Ovary (tissue), 9 donors: Measurements from ENCODE around the gene CDC26. TPM values are rescaled to one million over a fixed set of nuclear protein-coding genes. Genes with fewer than 3 reads are reported as not detected.
"Not testable (repeated sequence)": the region's sequence is repeated elsewhere in the genome, so short reads cannot be mapped to it uniquely, and the experiment has no call there.

Experiments used
- DNase-seq, 5 donors: peaks; one replicate each; pipeline ENCODE4 v3.0.0-alpha.2; 2019 to 2020
- H3K27ac ChIP-seq, 2 donors: fragments of 200-600 bp; one replicate each; pipeline versions ENCODE4 v1.5.1 to v1.8.0; 2019 to 2022
- H3K27me3 ChIP-seq: fragments of 200-600 bp; one replicate; pipeline ENCODE4 v1.8.0; 2022
- H3K36me3 ChIP-seq: fragments of 200-600 bp; sonication (generic); one replicate; pipeline ENCODE4 v1.5.1; 2019
- H3K4me1 ChIP-seq: one replicate; pipeline ENCODE4 v1.8.1; 2013; ENCODE audit warnings: mild to moderate bottlenecking, moderate library complexity; ENCODE audit not compliant: insufficient read depth
- H3K4me3 ChIP-seq: fragments of 200-600 bp; sonication (generic); one replicate; pipeline ENCODE4 v1.5.1; 2017
- H3K9me3 ChIP-seq, 2 donors: fragments of 200-600 bp in 1 of 2; sonication (generic) in 1 of 2; one replicate each; pipeline versions ENCODE4 v1.5.1 to v1.8.1; 2013 to 2019; ENCODE audit warnings: mild to moderate bottlenecking in 1 of 2, moderate library complexity in 1 of 2
- CTCF ChIP-seq, 3 donors: fragments of 450-650 bp in 2 of 3; fragments of 200-600 bp in 1 of 3; IDR thresholded peaks; one replicate each; pipeline versions ENCODE4 v1.5.1 to v1.8.0; 2016 to 2022; ENCODE audit warnings: antibody characterized with exemption in 3 of 3, mild to moderate bottlenecking in 1 of 3
- EP300 ChIP-seq: sonication (generic); formaldehyde crosslinking; IDR thresholded peaks from one replicate; pipeline ENCODE4 v1.6.1; 2017; ENCODE audit warnings: antibody characterized with exemption
- POLR2A ChIP-seq: fragments of 450-650 bp; IDR thresholded peaks from one replicate; pipeline ENCODE4 v1.6.1; 2017; ENCODE audit warnings: antibody characterized with exemption, mild to moderate bottlenecking, moderate library complexity
- WGBS, 3 donors: extraction: QIAGEN DNeasy Blood & Tissue Kit in 1 of 3; methylation state at CpG; one replicate each; pipeline versions ENCODE4 v1.1.5 to v1.1.7; 2013 to 2017; 5-methylcytosine and 5-hydroxymethylcytosine counted together
- intact Hi-C, 4 donors: fragments of 100-400 bp; cut with DNase I; formaldehyde crosslinking; loops; one replicate each; pipeline versions ENCODE4 v1.11.0 to v1.15.1; 2022 to 2023
- polyA plus RNA-seq, 2 donors: library from polyadenylated mRNA; stranded (reverse); fragments of 200-250 nt in 1 of 2; fragments of 350-450 nt in 1 of 2; fragmentation: Illumina TruSeq in 1 of 2; extraction: RNeasy Lipid Tissue Mini Kit (QIAGEN cat#74804) in 1 of 2; gene quantifications; one replicate each; pipeline ENCODE4 v1.2.3, GENCODE V29; 2013 to 2014
- total RNA-seq, 7 donors: library from RNA; depleted of rRNA in 2 of 7; stranded (reverse); fragments of >200 nt in 2 of 7; fragmentation: NEBNext Ultra II Directional in 3 of 7; extraction: Animal tissue kit (Norgen Biotek cat#: 25700) in 3 of 7; gene quantifications; one replicate each; pipeline versions ENCODE4 v1.1.0 to v1.2.4, GENCODE V29; 2016 to 2023
- donor health status: DM: no; HTN: no; CAD: no; lungs with moderate emphysema.
- donor health status: DM: no; HTN: no; CAD: no.
- donor health status: Bipolar disorder and iron deficiency.
- donor health status: DM: yes; HTN: yes; CAD: no.
- donor health status: DM: no; HTN: no; CAD: no.
- donor health status: DM: yes; HTN: yes; CAD: no.

The CDC26 gene
- total and polyA plus RNA-seq, 9 donors, result 24.2 to 57.3 (median 27.7) TPM

- Histone ChIP-seq H3K27ac (no peak overlapping the region), H3K27me3 (no peaks in the 10 kb centered on the region), H3K4me1 (no peaks in the 10 kb centered on the region), H3K36me3 (no peaks in the 10 kb centered on the region), H3K4me3 (no peak overlapping the region), H3K9me3 (no peaks in the 10 kb centered on the region)
- DNase-seq, result no peak
- TF ChIP-seq EP300, result no peak
- TF ChIP-seq CTCF (IDR thresholded peaks at IDR 0.05), result no peak
- no peak for TF ChIP-seq POLR2A
- WGBS, 3 donors, result 90 to 100% (median 94%) methylated on average over 1 of the region's 1 CpG
- intact Hi-C loops, result no loop called here
Observed at GRCh38 chr9:113254991-113255390, 20.4 kb downstream of the CDC26 start.

- intact Hi-C loops, result no loop called here
Observed at GRCh38 chr9:113250807-113251206, 24.6 kb downstream of the CDC26 start.

GRCh38 chr9:113249661-113250060 lies 25.7 kb downstream of the CDC26 start:
- intact Hi-C loops, H3K9me3 ChIP-seq, H3K4me3 ChIP-seq, DNase-seq, H3K36me3 ChIP-seq, H3K27me3 ChIP-seq, H3K4me1 ChIP-seq, H3K27ac ChIP-seq: not testable (repeated sequence)
- 99 to 100% (median 100%) methylated on average over 2 of the region's 2 CpGs for WGBS, 3 donors

More at GRCh38 chr9:113250807-113251206, 24.6 kb downstream of the CDC26 start:
- H3K27me3 ChIP-seq, result no peaks in the 10 kb centered on the region
- 84 to 97% (median 91%) methylated on average over 2 of the region's 2 CpGs for WGBS, 3 donors
- TF ChIP-seq POLR2A (no peak), CTCF (IDR thresholded peaks at IDR 0.05) (no peak), EP300 (no peak)
- no peaks in the 10 kb centered on the region for H3K4me1 ChIP-seq
- H3K9me3 ChIP-seq, result no peaks in the 10 kb centered on the region
- no peaks in the 10 kb centered on the region for H3K36me3 ChIP-seq
- no peak overlapping the region for H3K4me3 ChIP-seq
- DNase-seq, result no peak
- no peak overlapping the region for H3K27ac ChIP-seq

- intact Hi-C loops, result no loop called here
- TF ChIP-seq POLR2A, result no peak
- no peak for TF ChIP-seq CTCF (IDR thresholded peaks at IDR 0.05)
- TF ChIP-seq EP300, result no peak
- H3K27me3 ChIP-seq, result no peaks in the 10 kb centered on the region
- no peak for DNase-seq
- H3K9me3 ChIP-seq, result no peaks in the 10 kb centered on the region
- no peak overlapping the region for H3K4me3 ChIP-seq
- H3K4me1 ChIP-seq, result no peaks in the 10 kb centered on the region
- no peaks in the 10 kb centered on the region for H3K36me3 ChIP-seq
- H3K27ac ChIP-seq, result no peak overlapping the region
Observed at GRCh38 chr9:113247640-113248039, 27.7 kb downstream of the CDC26 start.

- H3K9me3 ChIP-seq, result no peaks in the 10 kb centered on the region
- no peak for DNase-seq
- no peak overlapping the region for H3K4me3 ChIP-seq
- H3K27ac ChIP-seq, result no peak overlapping the region
- no peaks in the 10 kb centered on the region for H3K27me3 ChIP-seq
- no peaks in the 10 kb centered on the region for H3K4me1 ChIP-seq
- intact Hi-C loops, result no loop called here
- no peaks in the 10 kb centered on the region for H3K36me3 ChIP-seq
- 54 to 75% (median 64%) methylated on average over 6 of the region's 6 CpGs for WGBS, 3 donors
- TF ChIP-seq CTCF (IDR thresholded peaks at IDR 0.05) (no peak), EP300 (no peak), POLR2A (no peak)
Observed at GRCh38 chr9:113246928-113247327, 28.4 kb downstream of the CDC26 start.
